Measurements from ENCODE around the gene SUPV3L1.
"Not testable (repeated sequence)": the region's sequence is repeated elsewhere in the genome, so short reads cannot be mapped to it uniquely, and the experiment has no call there.

SUPV3L1 gene

GRCh38 chr10:69179743-69180524 lies at the start of gene SUPV3L1:
Gene SUPV3L1, plus strand, starts transcription at chr10:69180234. Its CDS starts 58 bp downstream, at chr10:69180292.
- DNase-seq, result peak; percentile 84 to 85

GRCh38 chr10:69130251-69130650 lies 49.8 kb upstream of the SUPV3L1 start:
- DNase-seq, result no peak

GRCh38 chr10:69139961-69140360 lies 40.1 kb upstream of the SUPV3L1 start:
- DNase-seq, result no peak

- DNase-seq, result no peak
These were observed 38.7 kb upstream of the SUPV3L1 start for GRCh38 chr10:69141304-69141703.

GRCh38 chr10:69142074-69142473 lies 38.0 kb upstream of the SUPV3L1 start:
- DNase-seq, result not testable (repeated sequence)

GRCh38 chr10:69142983-69143382 lies 37.1 kb upstream of the SUPV3L1 start:
- no peak for DNase-seq

GRCh38 chr10:69145329-69145728 lies 34.7 kb upstream of the SUPV3L1 start:
- no peak for DNase-seq

- no peak for DNase-seq
These were observed 34.2 kb upstream of the SUPV3L1 start for GRCh38 chr10:69145864-69146263.

- no peak for DNase-seq
These were observed 33.3 kb upstream of the SUPV3L1 start for GRCh38 chr10:69146759-69147158.

- no peak for DNase-seq
These were observed 28.1 kb upstream of the SUPV3L1 start for GRCh38 chr10:69151984-69152383.

GRCh38 chr10:69153227-69153626 lies 26.8 kb upstream of the SUPV3L1 start:
- DNase-seq, result no peak

- no peak for DNase-seq
These were observed 19.2 kb upstream of the SUPV3L1 start for GRCh38 chr10:69160809-69161241.

GRCh38 chr10:69168493-69168892 lies 11.5 kb upstream of the SUPV3L1 start:
- no peak for DNase-seq

GRCh38 chr10:69172241-69172982 lies 7.6 kb upstream of the SUPV3L1 start:
- no peak for DNase-seq

GRCh38 chr10:69175326-69175725 lies 4.7 kb upstream of the SUPV3L1 start:
- DNase-seq, result not testable (repeated sequence)

- no peak for DNase-seq
These were observed 3.2 kb upstream of the SUPV3L1 start for GRCh38 chr10:69176823-69177222.

GRCh38 chr10:69179089-69179742 lies 818 bp upstream of the SUPV3L1 start:
- peak in 1 of 2 donors; percentile 8 for DNase-seq

- peak in 1 of 2 donors; percentile 1 for DNase-seq
These were observed 631 bp downstream of the SUPV3L1 start for GRCh38 chr10:69180525-69181204.

- DNase-seq, result no peak
These were observed 1.4 kb downstream of the SUPV3L1 start for GRCh38 chr10:69181433-69181832.

- DNase-seq, result no peak
These were observed 2.0 kb downstream of the SUPV3L1 start for GRCh38 chr10:69182005-69182404.

GRCh38 chr10:69186524-69186923 lies 6.5 kb downstream of the SUPV3L1 start:
- DNase-seq, result no peak

GRCh38 chr10:69201045-69201444 lies 21.0 kb downstream of the SUPV3L1 start:
- no peak for DNase-seq

GRCh38 chr10:69202332-69202731 lies 22.3 kb downstream of the SUPV3L1 start:
- DNase-seq, result no peak
